ENCODE data around the gene DYNLL1. TPM values are rescaled to one million over a fixed set of nuclear protein-coding genes. Genes with fewer than 3 reads are reported as not detected.

Gene DYNLL1
- total and polyA plus RNA-seq, 2 of the 13 experiments (the other 11 are each of a cell fraction or from before 2014, with no cell fraction given), result 271 to 294 TPM

- TF ChIP-seq TOPORS (CRISPR knock-in tag; IDR thresholded peaks at IDR 0.05) (no peak), ZNF431 (CRISPR knock-in tag; IDR thresholded peaks at IDR 0.05; ENCODE audit: borderline replicate concordance, low read depth) (0 out of 2 replicates have a peak, but pooled peaks have one; percentile 85), ZBTB49 (CRISPR knock-in tag; IDR thresholded peaks at IDR 0.05; ENCODE audit: borderline replicate concordance) (peak; percentile 34; the same call in 1 of the 2 replicates), CREBL2 (CRISPR knock-in tag; IDR thresholded peaks at IDR 0.05; ENCODE audit: borderline replicate concordance) (no peak), THAP11 (CRISPR knock-in tag; IDR thresholded peaks at IDR 0.05) (peak; percentile 94), BRCA1 (CRISPR knock-in tag; IDR thresholded peaks at IDR 0.05) (peak; percentile 81; the same call in 1 of the 2 replicates), TRIM22 (IDR thresholded peaks at IDR 0.05) (no peak), ZNF784 (CRISPR knock-in tag; IDR thresholded peaks at IDR 0.05; ENCODE audit: borderline replicate concordance) (no peak), MED1 (CRISPR knock-in tag; IDR thresholded peaks at IDR 0.05) (peak; percentile 76), MZF1 (CRISPR knock-in tag; IDR thresholded peaks at IDR 0.05; ENCODE audit: borderline replicate concordance) (no peak), FOXC1 (CRISPR knock-in tag; IDR thresholded peaks at IDR 0.05; ENCODE audit: borderline replicate concordance) (peak; percentile 94), REPIN1 (CRISPR knock-in tag; IDR thresholded peaks at IDR 0.05; ENCODE audit: borderline replicate concordance, low read depth) (no peak; the same call in 1 of the 2 replicates), ZNF646 (CRISPR knock-in tag; IDR thresholded peaks at IDR 0.05) (no peak), ZFYVE20 (CRISPR knock-in tag; IDR thresholded peaks at IDR 0.05; ENCODE audit: borderline replicate concordance, low read depth) (no peak), ZNF552 (CRISPR knock-in tag; IDR thresholded peaks at IDR 0.05; ENCODE audit: borderline replicate concordance) (no peak), ASH2L (IDR thresholded peaks at IDR 0.05; ENCODE audit: insufficient read length, low read depth, low read length) (peak; percentile 93), ZNF746 (CRISPR knock-in tag; IDR thresholded peaks at IDR 0.05) (no peak; the same call in none of the 2 replicates)
Observed at GRCh38 chr12:120528861-120529525, 33.1 kb downstream of the DYNLL1 start, which contains the start of gene COQ5 (continued).
